ENCODE results near the gene RANBP3L.

Gene RANBP3L

DNA sequence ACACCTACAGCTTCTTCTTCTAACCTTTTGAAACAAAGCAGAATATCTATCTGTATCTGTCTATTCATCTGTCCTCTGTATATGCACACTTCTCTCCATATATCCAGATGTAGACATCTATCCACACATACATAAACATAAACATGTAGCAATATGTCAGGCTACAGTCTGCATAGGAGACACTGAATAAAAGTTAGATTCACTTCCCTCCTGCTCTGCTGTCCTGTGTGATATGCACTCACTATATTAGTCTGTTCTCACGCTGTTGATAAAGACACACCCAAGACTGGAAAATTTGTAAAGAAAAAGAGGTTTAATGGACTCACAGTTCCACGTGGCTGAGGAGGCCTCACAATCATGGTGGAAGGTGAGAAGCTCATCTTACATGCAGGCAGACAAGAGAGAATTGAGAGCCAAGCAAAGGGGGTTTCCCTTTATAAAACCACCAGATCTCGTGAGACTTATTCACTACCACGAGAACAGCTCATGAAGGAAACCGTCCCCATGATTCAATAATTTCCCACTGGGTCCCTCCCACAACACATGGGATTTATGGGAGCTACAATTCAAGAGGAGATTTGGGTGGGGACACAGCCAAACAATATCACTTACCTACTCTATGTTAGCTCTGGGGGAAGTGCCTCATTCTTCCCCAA is 24.1 kb downstream of the RANBP3L start:
- Histone ChIP-seq H3K27me3 (ENCODE audit: insufficient read depth, low read length) (no peaks in the 10 kb centered on the region), H3K4me3 (ENCODE audit: low read length) (no peak overlapping the region), H3K9ac (ENCODE audit: low read depth, low read length) (no peak overlapping the region), H3K36me3 (ENCODE audit: insufficient read depth, low read depth, low read length) (no peaks in the 10 kb centered on the region), H3K9me3 (ENCODE audit: insufficient read depth, low read depth, low read length) (no peaks in the 10 kb centered on the region), H3K27ac (ENCODE audit: low read length) (no peak overlapping the region), H3K4me1 (ENCODE audit: insufficient read depth, low read length) (peaks cover 5% of the 10 kb centered on the region; the same call in 1 of the 2 replicates)

DNA sequence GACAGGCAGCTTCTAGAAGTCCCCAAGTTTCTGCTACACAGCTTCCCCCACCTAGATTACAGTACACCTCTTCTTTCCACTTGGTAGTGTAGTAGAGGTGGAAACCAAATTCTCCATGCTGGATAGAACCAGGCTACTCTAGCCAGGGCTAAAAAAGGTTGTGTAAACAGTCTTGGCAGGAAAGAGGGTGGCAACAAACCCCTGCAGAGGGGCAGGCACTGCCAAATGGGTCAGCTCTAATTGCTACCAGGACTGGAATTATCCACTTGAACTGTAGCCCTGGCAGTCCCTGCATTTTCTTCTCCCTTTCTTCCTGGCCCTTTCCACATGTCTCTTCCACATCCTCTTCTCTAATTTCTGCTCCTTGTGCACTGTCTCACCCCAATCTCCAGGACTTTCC is 24.8 kb downstream of the RANBP3L start:
- Histone ChIP-seq H3K9me3 (ENCODE audit: insufficient read depth, low read depth, low read length) (no peaks in the 10 kb centered on the region), H3K9ac (ENCODE audit: low read depth, low read length) (no peak overlapping the region), H3K27ac (ENCODE audit: low read length) (no peak overlapping the region), H3K36me3 (ENCODE audit: insufficient read depth, low read depth, low read length) (no peaks in the 10 kb centered on the region), H3K4me3 (ENCODE audit: low read length) (no peak overlapping the region), H3K4me1 (ENCODE audit: insufficient read depth, low read length) (peaks cover 5% of the 10 kb centered on the region; the same call in 1 of the 2 replicates), H3K27me3 (ENCODE audit: insufficient read depth, low read length) (no peaks in the 10 kb centered on the region)

DNA sequence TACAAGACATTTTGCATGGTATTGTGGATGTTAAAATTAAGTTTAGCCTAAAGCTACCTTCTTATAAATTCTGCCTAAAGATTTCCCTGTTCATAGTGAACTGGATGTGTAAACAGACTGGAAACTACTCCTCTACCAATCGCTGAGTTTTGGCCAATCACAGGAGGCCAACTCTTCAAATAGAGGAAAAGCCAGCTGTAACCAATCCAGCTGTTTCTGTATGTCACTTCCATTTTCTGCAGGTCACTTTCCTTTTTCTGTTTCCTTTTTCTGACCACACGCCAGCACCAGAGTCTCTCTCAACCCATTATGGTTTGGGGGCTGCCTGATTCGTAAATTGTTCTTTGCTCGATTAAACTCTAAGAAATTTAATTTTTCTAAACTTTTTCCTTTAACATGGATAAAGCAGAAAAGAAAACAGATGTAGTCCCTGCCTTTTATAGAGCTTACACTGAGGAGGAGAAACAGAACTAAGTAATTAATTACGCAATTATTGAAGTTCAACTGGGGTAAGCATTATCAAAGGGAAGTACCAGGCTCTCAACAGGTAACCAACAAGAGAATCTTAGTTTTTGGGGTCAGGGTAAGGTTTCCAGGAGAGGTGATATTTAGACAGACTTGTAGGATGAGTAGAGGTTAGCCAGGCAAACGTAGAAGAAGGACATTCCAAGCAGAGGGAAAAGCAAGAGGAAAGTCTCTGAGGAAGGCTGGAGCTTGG is 27.7 kb downstream of the RANBP3L start:
- Histone ChIP-seq H3K36me3 (ENCODE audit: insufficient read depth, low read depth, low read length) (no peaks in the 10 kb centered on the region), H3K9me3 (ENCODE audit: insufficient read depth, low read depth, low read length) (no peaks in the 10 kb centered on the region), H3K4me1 (ENCODE audit: insufficient read depth, low read length) (peaks cover 5% of the 10 kb centered on the region; the same call in 1 of the 2 replicates), H3K4me3 (ENCODE audit: low read length) (no peak overlapping the region), H3K27ac (ENCODE audit: low read length) (no peak overlapping the region), H3K27me3 (ENCODE audit: insufficient read depth, low read length) (no peaks in the 10 kb centered on the region), H3K9ac (ENCODE audit: low read depth, low read length) (no peak overlapping the region)

DNA sequence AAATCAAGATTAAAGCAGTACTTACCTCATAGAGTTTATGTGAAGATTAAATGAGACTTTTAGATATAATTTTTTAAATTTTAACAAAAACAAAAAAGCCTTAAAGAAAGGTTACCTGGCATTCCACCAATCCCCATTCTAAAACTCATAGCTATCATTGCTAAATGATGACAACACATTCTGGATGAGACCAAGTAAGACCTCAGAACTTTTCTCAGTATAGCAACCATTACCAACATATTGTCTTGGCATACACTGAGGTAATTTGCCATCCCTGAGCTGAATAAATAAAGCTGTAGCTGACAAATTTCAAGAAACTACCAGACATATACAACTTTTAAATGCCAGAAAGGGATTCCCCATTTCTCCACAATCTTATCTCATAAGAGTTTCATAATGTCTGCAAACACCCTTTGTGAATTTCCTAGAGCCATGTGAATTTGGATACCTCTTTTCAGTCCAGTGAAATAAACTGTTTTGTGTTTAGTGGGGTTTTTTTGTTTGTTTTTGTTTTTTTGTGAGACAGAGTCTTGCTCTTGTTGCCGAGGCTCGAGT is 29.5 kb downstream of the RANBP3L start:
- Histone ChIP-seq H3K4me1 (ENCODE audit: insufficient read depth, low read length) (peaks cover 5% of the 10 kb centered on the region; the same call in 1 of the 2 replicates), H3K36me3 (ENCODE audit: insufficient read depth, low read depth, low read length) (no peaks in the 10 kb centered on the region), H3K9me3 (ENCODE audit: insufficient read depth, low read depth, low read length) (no peaks in the 10 kb centered on the region), H3K27me3 (ENCODE audit: insufficient read depth, low read length) (no peaks in the 10 kb centered on the region), H3K27ac (ENCODE audit: low read length) (no peak overlapping the region), H3K4me3 (ENCODE audit: low read length) (no peak overlapping the region), H3K9ac (ENCODE audit: low read depth, low read length) (no peak overlapping the region)

DNA sequence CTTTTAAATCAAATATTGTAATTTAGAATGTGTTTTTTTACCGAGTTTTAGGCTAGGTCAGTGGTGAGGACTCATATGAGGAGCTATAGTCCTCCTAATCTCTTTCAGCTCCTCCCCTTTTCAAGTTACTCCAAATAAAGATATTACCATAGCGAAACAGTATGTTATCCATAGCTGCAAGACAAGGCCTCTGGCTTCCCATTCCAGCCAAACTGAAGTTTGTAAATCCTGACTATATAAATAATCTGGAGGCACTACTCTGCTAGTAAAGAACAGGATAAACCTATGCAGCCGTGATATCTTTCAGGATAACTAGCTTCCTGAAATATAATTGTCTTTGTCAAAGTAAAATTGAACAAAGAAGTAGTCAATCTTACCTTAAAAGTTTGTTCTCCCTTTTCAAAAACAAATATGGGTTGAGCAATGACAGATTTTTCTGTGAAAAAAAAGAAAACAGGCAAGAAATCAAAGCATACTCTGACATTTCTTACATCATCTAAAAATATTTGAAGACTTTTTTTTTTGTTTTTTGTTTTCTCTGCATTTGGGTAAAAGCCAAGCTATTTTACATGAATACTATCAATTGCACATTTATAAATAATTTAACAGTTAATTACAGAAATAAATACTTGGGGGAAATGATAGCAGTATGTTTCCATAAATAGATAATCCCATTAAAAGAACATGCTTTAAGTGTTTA is 30.7 kb downstream of the RANBP3L start:
- H3K4me1 ChIP-seq (ENCODE audit: insufficient read depth, low read length): peaks cover 5% of the 10 kb centered on the region; the same call in 1 of the 2 replicates
- H3K27me3 ChIP-seq (ENCODE audit: insufficient read depth, low read length): no peaks in the 10 kb centered on the region
- H3K9ac ChIP-seq (ENCODE audit: low read depth, low read length): no peak overlapping the region
- no peak overlapping the region for H3K27ac ChIP-seq (ENCODE audit: low read length)
- H3K36me3 ChIP-seq (ENCODE audit: insufficient read depth, low read depth, low read length): no peaks in the 10 kb centered on the region
- no peaks in the 10 kb centered on the region for H3K9me3 ChIP-seq (ENCODE audit: insufficient read depth, low read depth, low read length)
- H3K4me3 ChIP-seq (ENCODE audit: low read length): no peak overlapping the region

DNA sequence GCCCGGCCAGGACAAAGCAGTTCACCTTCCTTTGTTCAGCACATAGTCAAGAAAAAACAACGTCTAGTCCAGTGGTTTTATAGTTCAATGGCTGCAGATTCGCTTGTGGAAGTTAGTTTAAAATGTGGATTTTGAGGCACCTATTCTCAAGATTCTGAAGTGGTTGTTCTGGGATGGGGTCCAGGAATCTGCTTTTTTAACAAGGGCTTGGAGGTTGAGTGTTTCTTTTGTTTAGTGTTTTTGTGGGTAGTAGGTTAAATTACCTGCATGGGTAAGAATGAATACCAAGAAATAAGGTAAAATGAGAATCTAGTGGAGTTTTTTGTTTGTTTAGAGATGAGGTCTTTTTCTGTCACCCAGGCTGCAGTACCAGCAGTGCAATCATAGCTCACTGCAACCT is 31.5 kb downstream of the RANBP3L start:
- no peaks in the 10 kb centered on the region for H3K9me3 ChIP-seq (ENCODE audit: insufficient read depth, low read depth, low read length)
- H3K36me3 ChIP-seq (ENCODE audit: insufficient read depth, low read depth, low read length): no peaks in the 10 kb centered on the region
- no peak overlapping the region for H3K4me3 ChIP-seq (ENCODE audit: low read length)
- no peaks in the 10 kb centered on the region for H3K27me3 ChIP-seq (ENCODE audit: insufficient read depth, low read length)
- H3K4me1 ChIP-seq (ENCODE audit: insufficient read depth, low read length): peaks cover 5% of the 10 kb centered on the region; the same call in 1 of the 2 replicates
- H3K27ac ChIP-seq (ENCODE audit: low read length): no peak overlapping the region
- H3K9ac ChIP-seq (ENCODE audit: low read depth, low read length): no peak overlapping the region

DNA sequence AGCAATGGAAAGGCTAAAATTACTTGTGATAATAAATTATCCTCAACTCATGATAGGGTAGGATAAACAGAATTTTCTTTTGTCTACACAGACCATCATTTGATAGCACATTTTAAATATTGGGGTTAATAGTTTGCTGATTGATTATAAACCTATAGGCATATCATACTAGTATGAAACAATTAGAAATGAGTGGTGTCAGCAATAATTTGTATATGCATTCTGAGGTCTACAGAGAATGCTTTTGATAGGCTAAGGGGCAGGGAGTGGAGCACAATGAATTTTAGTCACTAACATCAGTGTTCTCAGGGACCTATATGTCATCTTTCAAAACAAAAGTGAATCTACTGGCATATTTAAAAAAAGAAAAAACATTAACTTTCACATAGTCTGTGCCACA is 32.2 kb downstream of the RANBP3L start:
- Histone ChIP-seq H3K36me3 (ENCODE audit: insufficient read depth, low read depth, low read length) (no peaks in the 10 kb centered on the region), H3K4me3 (ENCODE audit: low read length) (no peak overlapping the region), H3K4me1 (ENCODE audit: insufficient read depth, low read length) (peaks cover 4% of the 10 kb centered on the region; the same call in 1 of the 2 replicates), H3K9me3 (ENCODE audit: insufficient read depth, low read depth, low read length) (no peaks in the 10 kb centered on the region), H3K27ac (ENCODE audit: low read length) (no peak overlapping the region), H3K27me3 (ENCODE audit: insufficient read depth, low read length) (no peaks in the 10 kb centered on the region), H3K9ac (ENCODE audit: low read depth, low read length) (no peak overlapping the region)

DNA sequence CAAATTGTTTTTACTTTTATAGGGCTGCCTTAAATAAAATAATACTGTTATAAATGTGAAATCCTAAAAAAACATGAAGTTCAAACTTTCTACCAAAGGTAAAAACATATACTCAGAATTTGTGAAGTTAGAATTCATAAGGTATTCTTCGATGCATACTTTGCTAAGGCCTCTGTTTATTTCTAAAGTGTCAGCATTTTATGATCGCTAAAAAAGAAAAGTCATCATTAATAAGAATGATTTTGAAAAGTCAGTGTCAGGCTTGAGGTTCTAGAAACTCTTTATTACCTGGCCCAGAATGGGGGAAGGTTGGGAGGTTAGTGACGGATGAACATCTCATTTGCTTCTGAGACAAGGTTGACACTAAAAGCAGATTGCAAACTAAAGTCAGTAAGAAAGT is 33.8 kb downstream of the RANBP3L start:
- no peaks in the 10 kb centered on the region for H3K27me3 ChIP-seq (ENCODE audit: insufficient read depth, low read length)

DNA sequence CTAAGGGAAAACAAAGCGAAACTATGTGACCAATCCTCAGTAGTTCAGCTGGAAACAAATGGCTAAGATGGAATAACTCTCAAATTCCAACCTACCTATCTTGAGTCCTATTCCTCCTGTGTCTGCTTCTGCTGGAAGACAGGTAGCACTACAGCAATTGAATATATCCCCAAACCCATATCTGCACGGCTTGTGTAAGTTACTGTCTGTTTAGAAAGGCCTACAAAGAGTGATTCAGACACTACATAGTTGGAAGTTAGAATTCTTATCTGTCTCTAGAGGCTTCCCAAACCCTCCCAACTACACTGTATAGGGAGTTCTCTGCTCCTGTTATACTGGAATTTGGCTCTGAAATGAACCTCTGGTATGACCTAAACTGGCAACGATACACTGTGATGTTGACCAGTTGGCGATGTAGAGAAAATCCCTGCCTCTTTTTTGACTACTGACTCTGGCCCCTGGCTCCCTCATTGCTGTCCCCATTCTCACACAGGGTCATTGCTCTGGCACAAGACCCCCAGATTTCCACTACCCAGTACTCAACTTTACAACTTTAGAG is 37.4 kb downstream of the RANBP3L start:
- no peak overlapping the region for H3K4me3 ChIP-seq (ENCODE audit: low read length)
- no peak overlapping the region for H3K9ac ChIP-seq (ENCODE audit: low read depth, low read length)
- no peaks in the 10 kb centered on the region for H3K4me1 ChIP-seq (ENCODE audit: insufficient read depth, low read length)
- no peaks in the 10 kb centered on the region for H3K27me3 ChIP-seq (ENCODE audit: insufficient read depth, low read length)
- no peaks in the 10 kb centered on the region for H3K9me3 ChIP-seq (ENCODE audit: insufficient read depth, low read depth, low read length)
- no peaks in the 10 kb centered on the region for H3K36me3 ChIP-seq (ENCODE audit: insufficient read depth, low read depth, low read length)
- no peak overlapping the region for H3K27ac ChIP-seq (ENCODE audit: low read length)

More for the DNA sequence above, 33.8 kb downstream of the RANBP3L start:
- Histone ChIP-seq H3K4me1 (ENCODE audit: insufficient read depth, low read length) (no peaks in the 10 kb centered on the region), H3K4me3 (ENCODE audit: low read length) (no peak overlapping the region), H3K9me3 (ENCODE audit: insufficient read depth, low read depth, low read length) (no peaks in the 10 kb centered on the region), H3K27ac (ENCODE audit: low read length) (no peak overlapping the region), H3K9ac (ENCODE audit: low read depth, low read length) (no peak overlapping the region), H3K36me3 (ENCODE audit: insufficient read depth, low read depth, low read length) (no peaks in the 10 kb centered on the region)

DNA sequence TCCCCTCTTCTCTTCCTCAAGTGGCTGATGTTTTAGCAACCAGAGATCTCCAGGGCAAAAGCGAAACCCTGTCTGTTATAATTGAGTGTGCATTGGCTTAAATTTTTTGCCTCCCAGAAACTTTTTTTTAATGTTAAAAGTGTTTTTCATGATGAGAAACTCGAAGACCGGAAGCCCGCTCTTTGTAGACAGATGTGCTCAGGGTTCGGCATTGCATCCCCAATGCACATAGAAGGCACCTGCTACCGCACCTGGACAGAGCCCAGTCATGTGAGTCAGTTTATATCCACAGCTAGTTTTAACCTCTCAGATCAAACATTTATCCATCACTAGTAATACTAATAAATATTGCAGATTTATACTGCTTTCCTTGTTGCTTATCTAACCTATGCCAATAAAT is 40.5 kb downstream of the RANBP3L start:
- H3K27me3 ChIP-seq (ENCODE audit: insufficient read depth, low read length): no peaks in the 10 kb centered on the region
- H3K27ac ChIP-seq (ENCODE audit: low read length): no peak overlapping the region
- no peak overlapping the region for H3K9ac ChIP-seq (ENCODE audit: low read depth, low read length)
- H3K36me3 ChIP-seq (ENCODE audit: insufficient read depth, low read depth, low read length): no peaks in the 10 kb centered on the region
- H3K4me1 ChIP-seq (ENCODE audit: insufficient read depth, low read length): no peaks in the 10 kb centered on the region
- no peaks in the 10 kb centered on the region for H3K9me3 ChIP-seq (ENCODE audit: insufficient read depth, low read depth, low read length)
- no peak overlapping the region for H3K4me3 ChIP-seq (ENCODE audit: low read length)

DNA sequence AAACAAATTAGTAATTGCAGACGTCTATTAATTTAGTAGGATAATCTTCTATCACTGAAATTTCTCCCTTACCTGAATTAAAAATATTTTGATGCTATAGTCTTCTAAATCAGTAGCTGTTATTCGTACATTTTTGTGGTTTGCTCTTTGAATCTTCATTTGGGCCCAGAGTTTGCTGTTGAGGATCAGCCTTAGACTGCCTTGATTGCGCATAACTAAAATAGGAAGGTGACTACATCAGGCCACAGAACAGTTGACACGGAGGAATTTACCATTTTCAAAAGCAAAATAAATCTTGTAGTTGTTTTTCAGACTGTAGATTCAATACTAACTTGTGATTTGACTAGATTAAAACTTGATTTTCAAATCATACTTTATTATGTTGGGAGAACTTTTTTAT is 48.1 kb downstream of the RANBP3L start:
- Histone ChIP-seq H3K4me1 (ENCODE audit: insufficient read depth, low read length) (no peaks in the 10 kb centered on the region), H3K27me3 (ENCODE audit: insufficient read depth, low read length) (no peaks in the 10 kb centered on the region), H3K4me3 (ENCODE audit: low read length) (no peak overlapping the region), H3K27ac (ENCODE audit: low read length) (no peak overlapping the region), H3K36me3 (ENCODE audit: insufficient read depth, low read depth, low read length) (no peaks in the 10 kb centered on the region), H3K9ac (ENCODE audit: low read depth, low read length) (no peak overlapping the region), H3K9me3 (ENCODE audit: insufficient read depth, low read depth, low read length) (no peaks in the 10 kb centered on the region)

Measured in iPS-20b (cell line).